ENCODE data around the gene COL25A1. TPM values are rescaled to one million over a fixed set of nuclear protein-coding genes. Genes with fewer than 3 reads are reported as not detected.
"Not testable (repeated sequence)": the region's sequence is repeated elsewhere in the genome, so short reads cannot be mapped to it uniquely, and the experiment has no call there.

Gene COL25A1
- total RNA-seq, 1 donor, result 0.10 TPM

DNA sequence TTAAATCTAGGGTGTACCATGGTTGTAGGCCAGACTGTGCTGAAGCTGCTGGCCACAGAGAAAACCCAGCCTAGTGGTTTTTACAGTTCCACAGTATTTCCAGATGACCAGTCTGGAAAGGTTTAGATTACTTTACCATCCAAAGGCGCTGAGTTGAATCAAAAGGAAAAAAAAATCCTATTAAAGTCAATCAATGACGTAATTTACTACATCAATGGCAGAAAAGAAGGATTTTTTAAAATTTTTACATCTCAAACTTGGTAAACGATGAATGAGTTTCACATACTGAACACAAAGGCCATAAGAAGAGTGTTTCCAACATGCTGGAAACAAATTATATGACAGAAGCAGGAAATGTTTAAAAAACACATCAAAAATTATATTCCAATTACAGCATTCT is 409.0 kb downstream of the COL25A1 start:
- Histone ChIP-seq H3K27me3 (ENCODE audit: insufficient read depth, low read length) (no peaks in the 10 kb centered on the region), H3K9me3 (ENCODE audit: low read depth, low read length) (no peaks in the 10 kb centered on the region), H3K4me1 (ENCODE audit: insufficient read depth, low read length) (no peaks in the 10 kb centered on the region), H3K4me3 (ENCODE audit: low read length) (no peak overlapping the region)

DNA sequence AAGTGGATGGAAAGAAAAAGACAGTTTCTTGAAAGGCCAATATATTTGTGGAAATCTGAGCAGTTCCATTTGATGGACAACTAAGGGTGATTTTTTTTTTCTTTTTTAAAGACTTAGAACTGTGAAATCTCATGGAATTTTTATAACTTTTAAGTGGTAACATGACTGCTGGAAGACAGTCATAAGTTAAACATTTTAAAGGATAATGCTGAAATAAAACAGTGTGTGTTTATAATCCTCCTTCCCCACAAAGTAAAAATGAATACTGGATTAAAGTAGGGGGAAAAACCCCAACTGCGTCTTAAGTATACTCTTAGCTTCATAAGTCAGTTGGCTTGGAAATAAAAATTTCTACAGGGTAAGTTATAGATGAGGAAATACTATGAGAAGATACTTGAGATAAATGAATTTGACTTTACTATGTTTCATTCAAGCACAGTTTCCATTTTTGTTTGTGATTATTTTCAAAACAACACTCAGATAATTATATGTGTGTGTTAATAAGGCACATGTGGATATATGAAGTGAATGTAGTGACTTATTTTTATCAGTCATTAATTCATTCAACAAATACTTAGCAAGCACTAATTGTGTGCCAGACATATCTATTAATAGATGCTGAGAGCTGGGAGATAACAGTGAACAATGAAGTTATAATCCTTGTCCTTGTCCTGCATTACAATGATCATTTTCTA is 410.4 kb downstream of the COL25A1 start:
- Histone ChIP-seq H3K4me1 (ENCODE audit: insufficient read depth, low read length) (no peaks in the 10 kb centered on the region), H3K27me3 (ENCODE audit: insufficient read depth, low read length) (no peaks in the 10 kb centered on the region), H3K9me3 (ENCODE audit: low read depth, low read length) (no peaks in the 10 kb centered on the region), H3K4me3 (ENCODE audit: low read length) (no peak overlapping the region)

DNA sequence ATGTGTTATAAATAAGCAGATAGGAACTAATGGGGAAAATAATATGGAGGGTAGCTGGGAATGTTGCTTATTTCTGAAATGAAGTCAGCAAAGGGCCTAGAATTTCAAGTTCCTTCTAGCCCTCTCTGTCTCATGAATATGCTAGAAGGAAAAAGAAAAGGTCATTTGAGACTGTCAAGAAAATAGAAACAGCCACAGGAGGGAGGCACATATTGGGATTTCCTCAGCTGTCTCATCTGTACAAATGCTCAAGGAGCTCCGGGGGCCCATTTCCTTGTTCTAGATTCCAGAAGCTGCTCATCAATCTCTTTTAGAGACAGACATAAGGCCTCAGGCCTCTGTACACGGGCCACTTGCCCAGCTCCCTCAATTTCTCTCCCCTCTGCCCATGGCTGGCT is 412.0 kb downstream of the COL25A1 start:
- no peak overlapping the region for H3K4me3 ChIP-seq (ENCODE audit: low read length)
- no peaks in the 10 kb centered on the region for H3K4me1 ChIP-seq (ENCODE audit: insufficient read depth, low read length)
- no peaks in the 10 kb centered on the region for H3K9me3 ChIP-seq (ENCODE audit: low read depth, low read length)
- H3K27me3 ChIP-seq (ENCODE audit: insufficient read depth, low read length), result no peaks in the 10 kb centered on the region

GRCh38 chr4:108889696-108890483 is 412.6 kb downstream of the COL25A1 start:
- Histone ChIP-seq H3K4me1 (ENCODE audit: insufficient read depth, low read length) (no peaks in the 10 kb centered on the region), H3K27me3 (ENCODE audit: insufficient read depth, low read length) (no peaks in the 10 kb centered on the region), H3K4me3 (ENCODE audit: low read length) (no peak overlapping the region), H3K9me3 (ENCODE audit: low read depth, low read length) (no peaks in the 10 kb centered on the region)

GRCh38 chr4:108888769-108889168 is 413.7 kb downstream of the COL25A1 start:
- Histone ChIP-seq H3K4me3 (ENCODE audit: low read length) (no peak overlapping the region), H3K9me3 (ENCODE audit: low read depth, low read length) (no peaks in the 10 kb centered on the region), H3K4me1 (ENCODE audit: insufficient read depth, low read length) (no peaks in the 10 kb centered on the region), H3K27me3 (ENCODE audit: insufficient read depth, low read length) (no peaks in the 10 kb centered on the region)

GRCh38 chr4:108887034-108887433 is 415.4 kb downstream of the COL25A1 start:
- H3K4me1 ChIP-seq (ENCODE audit: insufficient read depth, low read length), result no peaks in the 10 kb centered on the region
- H3K9me3 ChIP-seq (ENCODE audit: low read depth, low read length), result no peaks in the 10 kb centered on the region
- H3K27me3 ChIP-seq (ENCODE audit: insufficient read depth, low read length), result no peaks in the 10 kb centered on the region
- no peak overlapping the region for H3K4me3 ChIP-seq (ENCODE audit: low read length)

DNA sequence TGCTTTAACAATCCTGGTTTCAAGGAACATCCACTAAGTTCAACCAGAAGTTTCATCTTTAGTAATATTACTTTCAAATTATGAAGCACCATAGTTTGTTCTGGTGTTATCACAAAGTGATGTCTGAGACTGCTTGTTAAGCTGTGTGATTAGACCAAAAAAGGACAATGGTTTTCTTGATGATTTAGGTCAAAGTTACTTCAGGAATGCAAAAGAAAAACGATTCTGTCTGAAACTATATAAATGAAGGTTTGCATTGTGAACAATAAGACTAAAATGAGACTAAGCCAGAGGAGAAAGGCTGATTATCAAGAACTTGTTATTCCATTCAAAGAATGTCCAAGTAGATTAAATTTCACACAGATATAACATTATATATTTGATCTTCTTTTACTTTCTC is 417.2 kb downstream of the COL25A1 start:
- H3K27me3 ChIP-seq (ENCODE audit: insufficient read depth, low read length), result no peaks in the 10 kb centered on the region
- no peaks in the 10 kb centered on the region for H3K4me1 ChIP-seq (ENCODE audit: insufficient read depth, low read length)
- no peak overlapping the region for H3K4me3 ChIP-seq (ENCODE audit: low read length)
- H3K9me3 ChIP-seq (ENCODE audit: low read depth, low read length), result no peaks in the 10 kb centered on the region

GRCh38 chr4:108884596-108884995 is 417.9 kb downstream of the COL25A1 start:
- Histone ChIP-seq H3K4me1 (ENCODE audit: insufficient read depth, low read length) (no peaks in the 10 kb centered on the region), H3K9me3 (ENCODE audit: low read depth, low read length) (no peaks in the 10 kb centered on the region), H3K27me3 (ENCODE audit: insufficient read depth, low read length) (no peaks in the 10 kb centered on the region), H3K4me3 (ENCODE audit: low read length) (no peak overlapping the region)

DNA sequence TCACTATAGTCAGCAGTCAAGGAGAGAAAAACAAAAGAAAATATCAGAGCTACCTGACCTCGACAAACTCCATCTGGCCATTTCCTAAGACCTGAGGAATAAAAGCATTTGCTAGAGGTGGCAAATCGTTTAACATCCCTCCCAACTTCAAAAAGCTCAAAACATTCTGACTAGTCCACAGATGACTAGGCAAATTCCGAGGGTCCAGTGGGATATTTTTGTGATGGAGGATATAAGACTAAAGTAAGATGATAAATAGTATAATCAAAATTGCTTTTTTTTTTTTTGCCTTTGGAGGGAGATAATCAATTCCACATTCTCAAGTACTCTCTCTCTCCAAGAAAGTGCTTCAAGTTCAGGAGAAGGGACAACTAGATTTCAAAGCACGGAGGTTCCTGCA is 420.5 kb downstream of the COL25A1 start:
- H3K4me1 ChIP-seq (ENCODE audit: insufficient read depth, low read length), result no peaks in the 10 kb centered on the region
- no peaks in the 10 kb centered on the region for H3K9me3 ChIP-seq (ENCODE audit: low read depth, low read length)
- H3K4me3 ChIP-seq (ENCODE audit: low read length), result no peak overlapping the region
- no peaks in the 10 kb centered on the region for H3K27me3 ChIP-seq (ENCODE audit: insufficient read depth, low read length)

GRCh38 chr4:108881190-108881589 is 421.3 kb downstream of the COL25A1 start:
- Histone ChIP-seq H3K4me1 (ENCODE audit: insufficient read depth, low read length) (no peaks in the 10 kb centered on the region), H3K9me3 (ENCODE audit: low read depth, low read length) (no peaks in the 10 kb centered on the region), H3K4me3 (ENCODE audit: low read length) (no peak overlapping the region), H3K27me3 (ENCODE audit: insufficient read depth, low read length) (no peaks in the 10 kb centered on the region)

GRCh38 chr4:108878806-108879205 is 423.7 kb downstream of the COL25A1 start:
- H3K4me1 ChIP-seq (ENCODE audit: insufficient read depth, low read length), result no peaks in the 10 kb centered on the region

DNA sequence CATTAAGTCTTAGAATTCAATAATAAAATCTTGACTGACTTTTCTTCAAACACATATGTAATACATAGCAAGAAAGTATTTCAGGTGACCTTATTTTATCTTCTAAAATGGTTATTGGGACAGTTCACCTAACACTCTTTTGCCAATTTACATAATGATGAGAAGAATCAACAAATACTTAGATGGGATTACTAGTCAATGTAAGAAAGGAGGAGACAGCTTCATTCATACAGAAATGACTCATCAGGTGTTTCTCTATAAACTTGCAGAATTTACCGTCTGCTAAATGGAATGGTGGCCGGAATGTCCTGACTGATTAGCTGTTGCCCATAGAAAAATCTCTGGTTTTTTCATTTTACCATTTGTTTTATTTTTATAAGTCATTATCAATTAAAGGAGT is 424.6 kb downstream of the COL25A1 start:
- no peak overlapping the region for H3K4me3 ChIP-seq (ENCODE audit: low read length)

More at GRCh38 chr4:108878806-108879205, 423.7 kb downstream of the COL25A1 start:
- H3K9me3 ChIP-seq (ENCODE audit: low read depth, low read length), result no peaks in the 10 kb centered on the region
- H3K4me3 ChIP-seq (ENCODE audit: low read length), result no peak overlapping the region
- no peaks in the 10 kb centered on the region for H3K27me3 ChIP-seq (ENCODE audit: insufficient read depth, low read length)

DNA sequence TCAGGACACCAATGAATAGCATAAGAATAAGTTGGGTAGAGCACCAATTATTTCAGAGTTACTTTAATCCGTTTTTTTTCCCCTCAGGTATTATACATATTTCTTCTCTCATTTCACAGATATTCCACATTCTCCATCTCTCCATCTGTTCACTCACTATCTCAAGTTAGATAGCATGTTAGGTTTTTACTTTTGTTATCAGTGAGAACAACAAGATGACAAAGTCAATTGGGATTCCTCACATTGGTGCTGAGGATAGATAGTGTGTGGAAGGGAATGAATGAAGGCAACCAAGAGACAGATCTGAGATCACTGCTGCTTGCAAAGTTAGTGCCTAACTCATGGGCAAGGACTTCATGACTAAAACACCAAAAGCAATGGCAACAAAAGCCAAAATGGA is 427.7 kb downstream of the COL25A1 start:
- Histone ChIP-seq H3K9me3 (ENCODE audit: low read depth, low read length) (no peaks in the 10 kb centered on the region), H3K4me1 (ENCODE audit: insufficient read depth, low read length) (no peaks in the 10 kb centered on the region), H3K4me3 (ENCODE audit: low read length) (no peak overlapping the region), H3K27me3 (ENCODE audit: insufficient read depth, low read length) (no peaks in the 10 kb centered on the region)

More for the DNA sequence above, 424.6 kb downstream of the COL25A1 start:
- H3K27me3 ChIP-seq (ENCODE audit: insufficient read depth, low read length), result no peaks in the 10 kb centered on the region
- no peaks in the 10 kb centered on the region for H3K4me1 ChIP-seq (ENCODE audit: insufficient read depth, low read length)
- no peaks in the 10 kb centered on the region for H3K9me3 ChIP-seq (ENCODE audit: low read depth, low read length)

GRCh38 chr4:108869970-108870369 is 432.5 kb downstream of the COL25A1 start:
- H3K4me3 ChIP-seq (ENCODE audit: low read length); H3K9me3 ChIP-seq (ENCODE audit: low read depth, low read length); H3K4me1 ChIP-seq (ENCODE audit: insufficient read depth, low read length): not testable (repeated sequence)

DNA sequence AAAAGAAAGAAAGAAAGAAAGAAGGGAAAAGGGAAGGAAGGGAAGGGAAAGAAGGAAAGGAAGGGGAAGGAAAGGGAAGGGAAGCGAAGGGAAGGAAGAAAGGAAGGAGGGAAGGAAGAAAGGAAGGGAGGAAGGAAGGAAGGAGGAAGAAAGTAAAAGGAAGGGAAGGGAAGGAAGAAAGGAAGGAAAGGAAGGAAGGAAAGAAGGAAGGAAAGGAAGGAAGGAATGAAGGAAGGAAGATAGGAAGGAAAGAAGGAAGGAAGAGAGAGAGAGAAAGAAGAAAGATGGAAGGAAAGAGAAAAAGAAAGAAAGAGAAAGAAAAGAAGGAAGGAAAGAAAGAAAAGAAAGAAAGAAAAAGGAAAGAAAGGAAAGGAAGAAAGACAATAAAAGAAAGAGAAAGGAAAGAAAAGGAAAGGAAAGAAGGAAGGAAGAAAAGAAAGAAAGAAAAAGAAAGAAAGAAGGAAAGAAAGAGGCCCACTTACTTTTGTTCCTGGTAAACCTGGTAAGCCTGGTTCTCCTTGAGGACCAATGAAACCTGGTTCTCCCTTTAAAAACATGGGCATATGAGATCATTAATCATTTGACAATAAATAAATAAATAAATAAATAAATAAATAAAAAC is 433.7 kb downstream of the COL25A1 start:
- no peaks in the 10 kb centered on the region for H3K27me3 ChIP-seq (ENCODE audit: insufficient read depth, low read length)
- H3K4me3 ChIP-seq (ENCODE audit: low read length), result no peak overlapping the region
- H3K9me3 ChIP-seq (ENCODE audit: low read depth, low read length), result no peaks in the 10 kb centered on the region
- no peaks in the 10 kb centered on the region for H3K4me1 ChIP-seq (ENCODE audit: insufficient read depth, low read length)

More at GRCh38 chr4:108869970-108870369, 432.5 kb downstream of the COL25A1 start:
- H3K27me3 ChIP-seq (ENCODE audit: insufficient read depth, low read length), result not testable (repeated sequence)
